Neutrophil (primary cell): ENCODE measurements around the gene ATP6V0A1.
A peak's percentile ranks its signal among the peaks of the same experiment; 100 is the strongest.

Experiments used
- H3K27ac ChIP-seq: fragments of 200-600 bp; sonication (generic); 2 replicates; pipeline ENCODE4 v1.5.1; 2016; ENCODE audit warnings: mild to moderate bottlenecking, moderate library complexity
- H3K27me3 ChIP-seq: fragments of 200-600 bp; sonication (generic); 2 replicates; pipeline ENCODE4 v1.6.0; 2016; ENCODE audit warnings: mild to moderate bottlenecking
- H3K36me3 ChIP-seq: fragments of 200-600 bp; sonication (generic); 2 replicates; pipeline ENCODE4 v1.5.1; 2017
- H3K4me1 ChIP-seq, 2 experiments: fragments of 200-600 bp in 1 of 2; sonication (generic) in 1 of 2; 1 replicate in 1 of 2; 2 replicates in 1 of 2; pipeline versions ENCODE4 v1.5.1 to v1.6.1; 2013 to 2016; ENCODE audit warnings: low read depth in 1 of 2, low read length in 1 of 2, mild to moderate bottlenecking in 1 of 2, moderate library complexity in 1 of 2; ENCODE audit not compliant: control insufficient read depth in 1 of 2, insufficient read depth in 1 of 2
- H3K4me3 ChIP-seq, 2 experiments: fragments of 200-600 bp in 1 of 2; sonication (generic) in 1 of 2; 1 replicate in 1 of 2; 2 replicates in 1 of 2; pipeline ENCODE4 v1.5.1; 2013 to 2016; ENCODE audit warnings: low read depth in 1 of 2, low read length in 1 of 2, mild to moderate bottlenecking in 1 of 2, moderate library complexity in 1 of 2
- H3K9me3 ChIP-seq: fragments of 200-600 bp; sonication (generic); 2 replicates; pipeline ENCODE4 v1.5.1; 2016
- TF ChIP-seq, protein P1 (sequence below): fragments of 200-600 bp; sonication (generic); IDR thresholded peaks from 2 replicates; pipeline ENCODE4 v1.5.1; 2016; ENCODE audit warnings: antibody characterized with exemption

Gene ATP6V0A1

GRCh38 chr17:42456223-42457106 is 2.2 kb upstream of the ATP6V0A1 start:
- H3K27me3 ChIP-seq, result no peaks in the 10 kb centered on the region
- peaks cover 81 to 83% of the 10 kb centered on the region in 2 experiments for H3K4me1 ChIP-seq
- TF ChIP-seq, protein P1, sequence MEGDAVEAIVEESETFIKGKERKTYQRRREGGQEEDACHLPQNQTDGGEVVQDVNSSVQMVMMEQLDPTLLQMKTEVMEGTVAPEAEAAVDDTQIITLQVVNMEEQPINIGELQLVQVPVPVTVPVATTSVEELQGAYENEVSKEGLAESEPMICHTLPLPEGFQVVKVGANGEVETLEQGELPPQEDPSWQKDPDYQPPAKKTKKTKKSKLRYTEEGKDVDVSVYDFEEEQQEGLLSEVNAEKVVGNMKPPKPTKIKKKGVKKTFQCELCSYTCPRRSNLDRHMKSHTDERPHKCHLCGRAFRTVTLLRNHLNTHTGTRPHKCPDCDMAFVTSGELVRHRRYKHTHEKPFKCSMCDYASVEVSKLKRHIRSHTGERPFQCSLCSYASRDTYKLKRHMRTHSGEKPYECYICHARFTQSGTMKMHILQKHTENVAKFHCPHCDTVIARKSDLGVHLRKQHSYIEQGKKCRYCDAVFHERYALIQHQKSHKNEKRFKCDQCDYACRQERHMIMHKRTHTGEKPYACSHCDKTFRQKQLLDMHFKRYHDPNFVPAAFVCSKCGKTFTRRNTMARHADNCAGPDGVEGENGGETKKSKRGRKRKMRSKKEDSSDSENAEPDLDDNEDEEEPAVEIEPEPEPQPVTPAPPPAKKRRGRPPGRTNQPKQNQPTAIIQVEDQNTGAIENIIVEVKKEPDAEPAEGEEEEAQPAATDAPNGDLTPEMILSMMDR, result no peak
- H3K4me3 ChIP-seq, result peak overlapping the region; percentile 87 to 90
- H3K36me3 ChIP-seq, result peaks cover 10% of the 10 kb centered on the region
- H3K9me3 ChIP-seq, result no peaks in the 10 kb centered on the region
- H3K27ac ChIP-seq, result peak overlapping the region; percentile 97

DNA sequence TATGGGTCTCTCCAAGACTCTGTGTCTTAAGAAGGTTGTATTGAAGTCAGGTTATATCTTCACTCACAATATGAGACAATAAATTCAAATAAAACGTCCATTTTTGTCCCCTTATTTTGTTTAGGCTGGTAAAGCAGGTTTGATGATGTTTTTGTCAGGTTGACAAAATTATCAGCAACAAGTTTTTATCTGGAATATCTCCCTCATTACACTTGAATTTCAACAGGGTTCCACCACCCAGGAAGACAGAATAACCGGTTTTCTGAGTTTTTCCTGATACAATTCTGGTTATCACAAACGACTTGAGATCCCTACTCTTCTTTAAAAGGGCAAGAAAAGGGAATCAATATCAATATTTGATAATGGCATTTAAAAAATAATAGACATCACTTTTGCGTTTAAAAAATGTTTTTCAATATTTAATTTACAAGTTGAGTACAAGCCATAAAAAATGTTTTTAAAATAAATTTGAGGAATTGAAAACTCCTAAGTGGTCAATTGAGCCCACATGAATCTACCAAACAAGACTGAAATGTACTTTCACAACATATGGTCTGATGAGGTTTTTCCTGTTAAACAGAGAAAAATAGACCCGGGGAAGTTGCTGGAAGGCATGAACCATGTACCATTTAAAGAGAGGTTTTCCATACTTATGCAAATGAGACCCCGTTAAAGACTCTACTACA is 1.4 kb upstream of the ATP6V0A1 start:
- Histone ChIP-seq H3K27ac (peak overlapping the region; percentile 97), H3K4me3 (peak overlapping the region; percentile 87 to 90), H3K9me3 (no peaks in the 10 kb centered on the region)

DNA sequence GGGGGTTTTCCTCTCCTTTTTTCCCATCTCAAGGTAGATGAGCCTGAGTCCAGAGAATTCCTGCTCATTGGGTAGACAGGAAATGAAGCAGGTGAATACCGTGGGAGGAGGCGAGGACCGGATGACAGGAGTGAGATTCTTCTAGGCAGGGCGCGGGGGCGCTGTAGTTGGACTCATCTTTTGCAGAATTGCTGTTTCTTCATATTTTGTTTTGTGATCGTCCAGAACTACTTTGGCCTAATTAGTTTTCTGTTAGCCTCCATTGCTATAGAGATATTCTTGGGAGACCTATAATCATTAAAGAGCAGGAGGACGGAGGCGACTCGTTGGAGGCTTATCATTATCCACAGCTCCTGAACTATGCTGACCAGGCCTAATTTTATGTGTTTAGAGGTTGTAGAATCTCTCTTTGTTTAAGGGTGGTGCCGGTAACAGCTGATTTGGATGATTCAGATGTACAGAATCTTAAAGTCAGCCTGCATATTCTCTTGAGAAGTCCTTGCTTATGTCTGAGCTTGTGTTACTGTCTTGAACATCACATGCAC is 650 bp downstream of the ATP6V0A1 start:
- H3K4me1 ChIP-seq, result peaks cover 61 to 62% of the 10 kb centered on the region in 2 experiments

More for the DNA sequence above, 1.4 kb upstream of the ATP6V0A1 start:
- peaks cover 82 to 83% of the 10 kb centered on the region in 2 experiments for H3K4me1 ChIP-seq
- H3K36me3 ChIP-seq, result peaks cover 16% of the 10 kb centered on the region
- TF ChIP-seq, protein P1, result no peak
- H3K27me3 ChIP-seq, result no peaks in the 10 kb centered on the region

DNA sequence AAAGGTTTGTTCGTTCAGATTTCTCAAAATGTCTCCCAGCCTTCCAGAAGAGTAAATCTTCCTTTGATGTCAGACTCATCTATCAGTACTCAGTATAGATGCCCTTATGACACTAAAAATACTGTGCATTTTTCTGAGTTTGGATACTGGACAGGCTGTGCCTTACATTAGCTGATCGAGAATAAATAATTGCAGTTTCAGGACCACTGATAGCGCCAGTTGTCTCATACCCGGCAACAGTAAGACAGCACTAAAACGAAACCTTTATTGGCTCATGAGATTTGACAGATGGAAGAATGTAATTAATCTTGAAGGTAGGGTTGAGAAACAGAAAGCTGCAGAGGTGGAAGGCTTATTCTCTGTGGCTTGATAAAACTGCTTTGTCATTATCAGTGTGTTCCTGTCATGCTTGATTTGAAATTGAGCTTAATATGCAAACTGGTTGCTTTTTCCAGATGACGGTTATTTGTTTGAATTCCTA is 1.2 kb downstream of the ATP6V0A1 start:
- TF ChIP-seq, protein P1, result no peak
- peak overlapping the region; percentile 97 for H3K27ac ChIP-seq
- H3K27me3 ChIP-seq, result no peaks in the 10 kb centered on the region
- H3K9me3 ChIP-seq, result no peaks in the 10 kb centered on the region
- peaks cover 56 to 57% of the 10 kb centered on the region in 2 experiments for H3K4me1 ChIP-seq
- peaks cover 42% of the 10 kb centered on the region for H3K36me3 ChIP-seq
- peak overlapping the region; percentile 87 to 90 for H3K4me3 ChIP-seq

More for the DNA sequence above, 650 bp downstream of the ATP6V0A1 start:
- Histone ChIP-seq H3K36me3 (peaks cover 37% of the 10 kb centered on the region), H3K27ac (peak overlapping the region; percentile 97), H3K9me3 (no peaks in the 10 kb centered on the region), H3K27me3 (no peaks in the 10 kb centered on the region), H3K4me3 (peak overlapping the region; percentile 87 to 90)
- TF ChIP-seq, protein P1, result no peak

GRCh38 chr17:42460371-42460770 is 1.7 kb downstream of the ATP6V0A1 start:
- Histone ChIP-seq H3K27me3 (no peaks in the 10 kb centered on the region), H3K4me1 (peaks cover 51 to 52% of the 10 kb centered on the region in 2 experiments), H3K9me3 (no peaks in the 10 kb centered on the region), H3K36me3 (peaks cover 47% of the 10 kb centered on the region), H3K4me3 (peak overlapping the region; percentile 87 to 90), H3K27ac (peak overlapping the region; percentile 97)
- TF ChIP-seq, protein P1, result no peak
